HL-60 (cell line): Measurements from ENCODE around the gene CEP95.

ENCODE experiments used
- DNase-seq, 2 experiments: peaks; one replicate each; pipeline ENCODE4 v3.0.0-alpha.2; 2010 to 2020; ENCODE audit warnings: low read depth in 1 of 2, low spot score in 1 of 2
- H3K27ac ChIP-seq: fragments of 250-450 bp; sonication (Bioruptor Pico); replicated peaks from 2 replicates; pipeline ENCODE4 v1.5.1; 2020; ENCODE audit warnings: mild to moderate bottlenecking, moderate library complexity
- H3K27me3 ChIP-seq: fragments of 250-450 bp; sonication (Bioruptor Pico); 2 replicates; pipeline ENCODE4 v1.5.1; 2021; ENCODE audit warnings: mild to moderate bottlenecking, moderate library complexity; ENCODE audit not compliant: insufficient read depth, poor library complexity, severe bottlenecking
- H3K4me3 ChIP-seq: replicated peaks from 2 replicates; pipeline ENCODE4 v1.5.1; 2011; ENCODE audit warnings: mild to moderate bottlenecking, control low read depth, low read length; ENCODE audit not compliant: insufficient read depth
- GABPA ChIP-seq: IDR thresholded peaks from 2 replicates; pipeline ENCODE4 v1.6.1; 2012; ENCODE audit warnings: low read depth
- POLR2AphosphoS5 ChIP-seq: IDR thresholded peaks from 2 replicates; pipeline ENCODE4 v1.6.1; 2012; ENCODE audit warnings: low read depth
- SPI1 ChIP-seq: IDR thresholded peaks from 2 replicates; pipeline ENCODE4 v1.6.1; 2012; ENCODE audit warnings: low read depth, mild to moderate bottlenecking, borderline replicate concordance
- TF ChIP-seq, protein P1 (sequence below): IDR thresholded peaks from one replicate; pipeline ENCODE4 v1.5.1; 2011; ENCODE audit warnings: low read length, control low read depth, inconsistent platforms; ENCODE audit not compliant: insufficient read depth
- TF ChIP-seq, protein P2 (sequence below): IDR thresholded peaks from 2 replicates; pipeline ENCODE4 v1.6.1; 2012; ENCODE audit warnings: low read depth; ENCODE audit not compliant: insufficient replicate concordance

CEP95 gene

DNA sequence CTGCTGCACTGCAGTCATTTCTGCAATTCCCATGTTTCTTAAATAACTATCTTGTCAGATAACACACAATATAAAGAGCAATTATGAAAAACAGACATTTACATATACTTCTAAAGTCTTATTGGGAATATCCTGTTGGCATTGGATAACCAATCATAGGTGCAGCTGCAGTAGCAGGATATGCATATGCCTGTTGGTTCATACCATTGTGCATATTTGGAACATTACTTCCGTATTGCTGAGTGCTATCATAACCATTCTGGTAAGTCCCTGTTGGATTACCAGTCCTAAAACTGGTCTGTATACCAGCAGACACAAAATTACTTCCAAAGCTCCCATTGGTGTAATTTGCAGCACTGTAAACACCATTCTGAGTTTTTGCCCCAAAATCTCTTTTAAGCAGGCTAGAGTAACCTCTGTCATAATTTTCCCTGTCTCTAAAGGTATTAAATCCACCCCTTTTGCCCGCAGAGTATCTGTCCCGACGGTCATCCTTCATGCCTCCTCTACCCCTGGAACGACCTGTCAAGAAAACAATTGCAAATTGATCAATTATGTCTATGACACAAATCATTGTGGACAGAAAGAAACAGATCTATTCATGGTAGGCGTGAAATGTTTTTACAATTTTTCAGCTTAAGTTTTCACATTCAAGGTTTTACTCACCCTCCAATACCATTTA, 6.8 kb upstream of the CEP95 start:
- TF ChIP-seq SPI1 = no peak
- TF ChIP-seq POLR2AphosphoS5 = no peak; the same call in 1 of the 2 replicates
- TF ChIP-seq, protein P1, sequence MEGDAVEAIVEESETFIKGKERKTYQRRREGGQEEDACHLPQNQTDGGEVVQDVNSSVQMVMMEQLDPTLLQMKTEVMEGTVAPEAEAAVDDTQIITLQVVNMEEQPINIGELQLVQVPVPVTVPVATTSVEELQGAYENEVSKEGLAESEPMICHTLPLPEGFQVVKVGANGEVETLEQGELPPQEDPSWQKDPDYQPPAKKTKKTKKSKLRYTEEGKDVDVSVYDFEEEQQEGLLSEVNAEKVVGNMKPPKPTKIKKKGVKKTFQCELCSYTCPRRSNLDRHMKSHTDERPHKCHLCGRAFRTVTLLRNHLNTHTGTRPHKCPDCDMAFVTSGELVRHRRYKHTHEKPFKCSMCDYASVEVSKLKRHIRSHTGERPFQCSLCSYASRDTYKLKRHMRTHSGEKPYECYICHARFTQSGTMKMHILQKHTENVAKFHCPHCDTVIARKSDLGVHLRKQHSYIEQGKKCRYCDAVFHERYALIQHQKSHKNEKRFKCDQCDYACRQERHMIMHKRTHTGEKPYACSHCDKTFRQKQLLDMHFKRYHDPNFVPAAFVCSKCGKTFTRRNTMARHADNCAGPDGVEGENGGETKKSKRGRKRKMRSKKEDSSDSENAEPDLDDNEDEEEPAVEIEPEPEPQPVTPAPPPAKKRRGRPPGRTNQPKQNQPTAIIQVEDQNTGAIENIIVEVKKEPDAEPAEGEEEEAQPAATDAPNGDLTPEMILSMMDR = no peak
- TF ChIP-seq, protein P2, sequence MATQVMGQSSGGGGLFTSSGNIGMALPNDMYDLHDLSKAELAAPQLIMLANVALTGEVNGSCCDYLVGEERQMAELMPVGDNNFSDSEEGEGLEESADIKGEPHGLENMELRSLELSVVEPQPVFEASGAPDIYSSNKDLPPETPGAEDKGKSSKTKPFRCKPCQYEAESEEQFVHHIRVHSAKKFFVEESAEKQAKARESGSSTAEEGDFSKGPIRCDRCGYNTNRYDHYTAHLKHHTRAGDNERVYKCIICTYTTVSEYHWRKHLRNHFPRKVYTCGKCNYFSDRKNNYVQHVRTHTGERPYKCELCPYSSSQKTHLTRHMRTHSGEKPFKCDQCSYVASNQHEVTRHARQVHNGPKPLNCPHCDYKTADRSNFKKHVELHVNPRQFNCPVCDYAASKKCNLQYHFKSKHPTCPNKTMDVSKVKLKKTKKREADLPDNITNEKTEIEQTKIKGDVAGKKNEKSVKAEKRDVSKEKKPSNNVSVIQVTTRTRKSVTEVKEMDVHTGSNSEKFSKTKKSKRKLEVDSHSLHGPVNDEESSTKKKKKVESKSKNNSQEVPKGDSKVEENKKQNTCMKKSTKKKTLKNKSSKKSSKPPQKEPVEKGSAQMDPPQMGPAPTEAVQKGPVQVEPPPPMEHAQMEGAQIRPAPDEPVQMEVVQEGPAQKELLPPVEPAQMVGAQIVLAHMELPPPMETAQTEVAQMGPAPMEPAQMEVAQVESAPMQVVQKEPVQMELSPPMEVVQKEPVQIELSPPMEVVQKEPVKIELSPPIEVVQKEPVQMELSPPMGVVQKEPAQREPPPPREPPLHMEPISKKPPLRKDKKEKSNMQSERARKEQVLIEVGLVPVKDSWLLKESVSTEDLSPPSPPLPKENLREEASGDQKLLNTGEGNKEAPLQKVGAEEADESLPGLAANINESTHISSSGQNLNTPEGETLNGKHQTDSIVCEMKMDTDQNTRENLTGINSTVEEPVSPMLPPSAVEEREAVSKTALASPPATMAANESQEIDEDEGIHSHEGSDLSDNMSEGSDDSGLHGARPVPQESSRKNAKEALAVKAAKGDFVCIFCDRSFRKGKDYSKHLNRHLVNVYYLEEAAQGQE = no peak
- no peak for TF ChIP-seq GABPA
- DNase-seq = peak in 1 of 2 experiments; percentile 53
- Histone ChIP-seq H3K27me3 (no peaks in the 10 kb centered on the region), H3K4me3 (no peak overlapping the region), H3K27ac (no peak overlapping the region)

DNA sequence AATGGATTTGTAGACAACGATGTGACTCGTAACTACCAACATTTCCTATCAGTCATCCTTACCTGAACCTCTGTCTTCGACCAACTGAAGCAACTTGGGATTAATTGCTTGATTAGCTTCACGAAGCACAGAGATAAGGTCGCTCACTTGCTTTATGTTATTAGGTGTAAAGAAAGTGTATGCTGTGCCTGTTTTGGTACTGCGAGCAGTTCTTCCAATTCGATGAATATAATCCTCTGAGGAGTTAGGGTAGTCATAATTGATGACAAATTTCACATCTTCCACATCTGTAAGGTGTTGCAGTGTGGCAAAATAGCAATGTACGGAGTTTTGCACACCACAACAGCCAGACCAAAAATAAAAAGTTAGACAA, 6.3 kb upstream of the CEP95 start:
- Histone ChIP-seq H3K27ac (no peak overlapping the region), H3K4me3 (no peak overlapping the region), H3K27me3 (no peaks in the 10 kb centered on the region)
- peak in 1 of 2 experiments; percentile 39 for DNase-seq
- TF ChIP-seq GABPA (no peak), POLR2AphosphoS5 (no peak), SPI1 (no peak)
- TF ChIP-seq, protein P1 = no peak
- TF ChIP-seq, protein P2 = no peak

DNA sequence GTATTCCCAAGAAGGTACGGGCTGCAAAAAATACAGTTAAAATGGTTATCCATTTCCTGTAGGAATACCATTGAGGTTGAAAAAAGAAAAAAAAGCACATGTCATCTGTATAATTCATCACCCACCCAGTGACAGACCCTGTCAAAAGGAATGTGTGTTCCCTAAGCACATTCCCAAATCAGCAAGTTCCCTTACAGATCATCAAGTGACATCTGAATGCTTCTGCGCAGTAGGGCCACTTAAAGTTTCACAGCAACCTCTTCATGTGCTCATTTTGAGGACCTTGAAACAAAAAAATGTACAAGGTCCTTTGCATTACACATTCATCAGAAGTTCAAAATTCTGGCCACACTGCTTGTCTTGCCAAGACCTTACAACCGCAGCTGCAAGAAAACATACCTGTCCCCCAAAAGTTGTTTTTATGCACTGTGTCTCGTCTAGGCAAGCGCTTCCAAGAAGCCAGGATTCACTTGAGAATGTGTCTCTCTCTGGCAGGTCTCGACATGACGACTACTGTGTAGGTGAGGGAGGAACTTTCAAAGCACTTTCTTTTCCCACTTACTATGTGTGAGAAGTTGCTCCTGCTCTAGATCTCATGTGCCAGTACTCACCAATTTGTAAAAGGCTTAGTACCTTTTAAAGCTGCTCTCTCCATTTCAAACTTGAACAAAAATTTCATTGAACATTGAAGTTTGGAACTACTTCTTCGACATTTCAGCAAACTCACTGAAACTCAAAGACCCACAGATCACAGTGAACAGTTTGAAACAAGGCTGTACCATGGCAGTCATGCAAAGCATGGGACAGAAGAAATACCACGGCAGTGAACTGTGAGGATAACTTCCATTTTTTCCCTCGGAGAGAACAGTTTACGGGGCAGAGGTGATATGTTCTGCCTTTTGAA, 5.7 kb upstream of the CEP95 start:
- DNase-seq = peak in 1 of 2 experiments; percentile 47
- H3K27me3 ChIP-seq = no peaks in the 10 kb centered on the region
- no peak overlapping the region for H3K27ac ChIP-seq
- peak; percentile 22; the same call in 1 of the 2 replicates for TF ChIP-seq POLR2AphosphoS5
- TF ChIP-seq, protein P2 = no peak
- no peak overlapping the region for H3K4me3 ChIP-seq
